Activated CD8-positive, alpha-beta memory T cell treated with anti-CD3 and anti-CD28 coated beads, Interleukin-2, amount 10 ng/mL, durations not matched to agents 7 days and 5 days (primary cell): Measurements from ENCODE around the gene HP. TPM values are rescaled to one million over a fixed set of nuclear protein-coding genes. Genes with fewer than 3 reads are reported as not detected.

Experiments used
- ATAC-seq: fragments of 150-1000 bp; cut with Tn5 transposase; one replicate; pipeline ENCODE4 v1.10.0; 2021; ENCODE audit warnings: moderate library complexity
- CTCF ChIA-PET: fragments of 350-600 bp; sonication (Branson Sonifier 250); formaldehyde crosslinking; loops from one replicate; lab custom pipeline; 2021; ENCODE audit warnings: antibody characterized with exemption; lab: Charles Lee
- DNase-seq: peaks from one replicate; pipeline ENCODE4 v3.0.0-alpha.2; 2020
- H3K27ac Mint-ChIP-seq: one replicate; pipeline ENCODE4 v1.8.0; 2021; ENCODE audit warnings: mild to moderate bottlenecking, mixed read lengths
- H3K27me3 Mint-ChIP-seq: one replicate; pipeline ENCODE4 v1.8.0; 2021; ENCODE audit warnings: mixed read lengths
- H3K36me3 Mint-ChIP-seq: one replicate; pipeline ENCODE4 v1.8.0; 2021; ENCODE audit warnings: mild to moderate bottlenecking, mixed read lengths
- H3K4me1 Mint-ChIP-seq: one replicate; pipeline ENCODE4 v1.8.0; 2021; ENCODE audit warnings: mixed read lengths
- H3K4me3 Mint-ChIP-seq: one replicate; pipeline ENCODE4 v1.8.0; 2021; ENCODE audit warnings: mild to moderate bottlenecking, moderate library complexity, mixed read lengths
- H3K9me3 Mint-ChIP-seq: one replicate; pipeline ENCODE4 v1.8.0; 2022; ENCODE audit warnings: low read depth, mixed read lengths
- total RNA-seq, 2 experiments: library from RNA; stranded (reverse); gene quantifications; one replicate each; pipeline ENCODE4 v1.2.3, GENCODE V29; 2021

HP gene
- total RNA-seq, 2 experiments from 2014 or later = not detected

DNA sequence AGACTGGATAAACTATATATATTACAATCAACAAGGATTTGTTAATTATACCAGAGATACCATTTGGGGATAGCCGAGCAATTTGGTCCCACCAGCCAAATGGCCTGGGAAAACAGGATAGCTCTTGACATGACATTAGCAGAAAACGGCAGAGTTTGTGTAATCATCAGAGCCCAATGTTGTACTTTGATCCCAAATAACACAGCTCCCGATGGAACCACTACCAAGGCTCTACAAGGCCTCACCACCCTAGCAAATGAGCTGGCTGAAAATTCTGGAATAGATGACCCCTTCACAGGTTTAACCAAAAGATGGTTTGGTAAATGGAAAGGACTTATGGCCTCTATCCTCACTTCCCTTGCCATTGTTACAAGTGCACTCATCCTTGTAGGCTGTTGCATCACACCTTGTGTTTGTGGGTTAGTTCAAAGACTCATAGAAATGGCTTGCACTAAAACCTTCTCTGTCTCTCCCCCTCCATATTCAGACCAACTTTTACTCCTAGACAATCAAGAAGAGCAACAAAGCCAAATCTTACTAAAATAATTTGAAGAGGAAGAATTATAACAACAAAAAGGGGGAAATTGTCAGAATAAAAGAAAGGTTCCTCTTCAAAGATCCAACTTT, 29.6 kb downstream of the HP start:
- no peak overlapping the region for H3K27ac Mint-ChIP-seq
- peaks cover 30% of the 10 kb centered on the region for H3K36me3 Mint-ChIP-seq
- no peaks in the 10 kb centered on the region for H3K27me3 Mint-ChIP-seq
- no peaks in the 10 kb centered on the region for H3K4me1 Mint-ChIP-seq
- CTCF ChIA-PET = no interaction called here
- no peak for DNase-seq
- no peak for ATAC-seq
- no peaks in the 10 kb centered on the region for H3K9me3 Mint-ChIP-seq
- no peak overlapping the region for H3K4me3 Mint-ChIP-seq

DNA sequence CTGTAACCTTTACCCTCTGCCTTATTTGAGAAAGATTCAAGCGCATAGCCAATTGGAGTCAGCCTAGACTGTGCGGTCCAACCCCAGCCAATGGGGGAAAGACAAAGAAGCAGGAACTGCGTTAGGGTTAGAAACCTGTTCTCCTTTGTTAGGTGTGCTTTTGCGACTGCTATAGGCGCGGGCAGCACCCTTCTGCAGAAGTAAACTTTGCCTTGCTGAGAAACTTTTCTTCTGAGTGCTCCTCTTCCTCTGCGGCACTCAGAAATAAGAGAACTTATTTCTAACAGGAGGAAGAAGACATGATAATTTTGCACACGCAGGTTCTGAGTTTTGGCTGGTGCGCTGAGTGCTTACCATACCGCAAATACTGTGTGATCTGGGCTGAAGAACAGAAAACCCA, 30.1 kb downstream of the HP start:
- Mint-ChIP-seq H3K27ac (no peak overlapping the region), H3K9me3 (no peaks in the 10 kb centered on the region), H3K27me3 (no peaks in the 10 kb centered on the region), H3K4me1 (no peaks in the 10 kb centered on the region), H3K4me3 (no peak overlapping the region), H3K36me3 (peaks cover 35% of the 10 kb centered on the region)
- no peak for DNase-seq
- CTCF ChIA-PET = no interaction called here
- no peak for ATAC-seq

DNA sequence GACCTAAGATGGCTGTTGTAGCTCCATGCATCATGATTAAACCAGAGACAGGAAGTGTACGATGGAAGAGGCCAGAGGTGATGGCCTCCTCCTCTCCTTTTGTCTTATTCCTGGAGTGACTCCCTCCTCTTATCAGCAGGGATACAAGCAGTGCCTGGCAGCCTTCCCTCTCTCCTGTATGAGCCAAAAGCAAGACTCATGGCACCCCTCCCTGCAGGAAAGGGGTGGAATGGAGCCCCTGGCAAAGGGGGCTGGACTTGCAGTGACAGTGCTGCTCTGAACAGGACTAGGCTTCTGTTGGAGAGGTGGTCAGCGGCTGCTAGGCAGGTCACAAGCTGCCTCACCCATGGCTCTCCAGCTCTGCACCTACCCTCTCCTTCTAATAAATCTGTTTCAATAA, 30.7 kb downstream of the HP start:
- peaks cover 2% of the 10 kb centered on the region for H3K4me1 Mint-ChIP-seq
- H3K27ac Mint-ChIP-seq = no peak overlapping the region
- ATAC-seq (no peak), DNase-seq (no peak)
- CTCF ChIA-PET = no interaction called here
- no peak overlapping the region for H3K4me3 Mint-ChIP-seq
- no peaks in the 10 kb centered on the region for H3K27me3 Mint-ChIP-seq
- H3K9me3 Mint-ChIP-seq = no peaks in the 10 kb centered on the region
- H3K36me3 Mint-ChIP-seq = peaks cover 38% of the 10 kb centered on the region

DNA sequence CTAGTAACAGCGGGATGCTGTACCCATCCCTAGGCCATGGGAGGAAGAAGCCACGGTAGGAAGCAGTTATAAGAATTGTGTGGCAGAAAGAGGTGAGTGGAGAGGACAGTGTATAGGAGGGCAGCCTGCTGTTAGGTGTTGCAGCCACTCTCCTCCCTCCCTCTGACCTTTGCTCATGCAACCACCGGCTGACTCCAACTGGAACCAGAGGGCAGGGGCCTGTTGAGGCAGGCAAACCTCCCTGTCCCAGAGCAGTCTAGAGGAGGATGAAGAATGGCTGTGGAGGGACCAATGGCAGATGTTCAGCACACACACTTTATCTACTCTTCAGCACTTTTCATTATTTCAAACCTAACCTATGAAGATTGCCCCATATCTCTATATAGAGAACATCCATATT, 36.9 kb downstream of the HP start:
- ATAC-seq (no peak), DNase-seq (no peak)
- Mint-ChIP-seq H3K4me3 (peak overlapping the region; percentile 24), H3K4me1 (peaks cover 38% of the 10 kb centered on the region), H3K36me3 (peaks cover 22% of the 10 kb centered on the region), H3K9me3 (no peaks in the 10 kb centered on the region), H3K27me3 (no peaks in the 10 kb centered on the region), H3K27ac (no peak overlapping the region)
- CTCF ChIA-PET = interaction anchor here (1.3 to 1.8 kb wide), 2 partner anchors 9 to 130 kb away, joined by 5 to 6 read pairs; no protein-coding TSS in a partner anchor

DNA sequence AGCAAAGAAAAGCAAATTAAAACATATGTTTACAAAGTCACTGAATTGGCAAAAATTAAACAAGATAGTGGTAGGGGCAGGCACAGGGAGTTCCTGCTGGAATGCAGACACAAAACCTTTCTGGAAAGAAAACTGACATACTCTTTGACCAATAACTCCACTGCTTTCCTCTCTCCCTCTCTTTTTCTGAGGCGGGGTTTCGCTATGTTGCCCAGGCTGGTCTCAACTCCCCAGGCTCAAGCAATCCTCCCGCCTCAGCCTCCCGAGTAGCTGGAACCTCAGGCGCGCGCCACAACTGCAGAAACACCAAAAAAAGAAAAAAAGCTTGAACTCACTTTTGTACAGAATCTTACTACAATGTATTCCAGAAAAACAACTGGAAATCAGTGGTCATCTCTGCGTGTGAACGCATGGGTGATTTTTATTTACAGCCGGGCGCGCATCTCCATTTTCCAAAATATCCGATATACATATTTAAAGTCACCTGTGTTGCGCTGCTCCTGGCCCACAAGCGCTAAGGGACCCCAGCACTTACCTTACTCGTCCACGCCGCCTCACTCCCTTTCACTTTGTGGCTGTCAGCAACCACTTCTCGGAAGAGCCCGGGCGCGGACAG, 38.6 kb downstream of the HP start:
- Mint-ChIP-seq H3K4me1 (peaks cover 42% of the 10 kb centered on the region), H3K36me3 (peaks cover 31% of the 10 kb centered on the region), H3K27ac (peak overlapping the region; percentile 96), H3K9me3 (no peaks in the 10 kb centered on the region), H3K4me3 (peak overlapping the region; percentile 98), H3K27me3 (no peaks in the 10 kb centered on the region)
- ATAC-seq (no peak), DNase-seq (no peak)
- CTCF ChIA-PET = interaction anchor here (0.8 to 2.2 kb wide), 2 partner anchors 26 to 32 kb away, joined by 4 to 8 read pairs; no protein-coding TSS in a partner anchor

DNA sequence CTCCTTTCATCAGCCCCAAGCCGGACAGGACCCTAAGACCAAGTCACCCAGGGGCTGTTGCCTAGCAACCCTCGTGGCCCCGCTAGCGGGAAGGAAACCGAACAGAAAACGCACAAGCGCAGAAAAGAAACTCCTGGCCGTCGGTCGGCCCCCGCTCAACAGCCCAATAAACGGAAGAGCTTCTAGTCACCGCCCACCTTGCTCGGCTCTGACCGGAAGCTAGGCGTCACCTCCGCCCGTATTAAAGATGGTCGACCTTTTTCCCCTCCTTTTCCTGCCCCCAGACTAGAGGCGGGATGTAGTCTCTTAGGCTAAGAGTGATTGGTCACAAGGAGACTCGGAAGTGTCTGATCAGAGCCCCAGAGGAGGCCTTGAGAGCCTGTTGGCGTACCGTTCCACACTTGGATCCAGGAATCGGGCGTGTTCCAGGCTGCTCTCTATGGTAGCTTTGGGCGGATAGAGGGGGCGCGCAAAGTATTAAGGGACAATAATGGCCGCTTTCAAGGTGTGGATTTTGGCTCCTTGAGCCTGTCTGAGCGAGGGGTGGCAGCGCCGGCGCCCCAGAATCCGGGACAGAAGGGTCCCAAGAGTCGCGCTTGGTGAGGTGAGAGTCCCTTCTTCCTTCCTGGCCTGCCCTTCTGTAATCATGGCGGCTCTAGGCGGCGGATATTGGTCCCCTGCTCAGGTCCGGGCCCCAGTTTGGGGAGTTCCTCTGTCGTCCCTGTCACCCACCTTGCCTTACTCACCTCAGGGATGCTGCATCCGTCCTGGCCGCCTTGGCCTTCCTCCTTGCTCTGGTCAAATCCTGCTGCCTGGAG, 39.4 kb downstream of the HP start, which contains the start of the genes DHX38 and TXNL4B:
Gene DHX38 (plus strand): TSS at position 400 of the 818 bp plus-strand sequence. CDS start 2,311 bp downstream, outside the sequence.
Gene TXNL4B (minus strand): TSS at position 173 of the 818 bp plus-strand sequence. CDS start 2,871 bp downstream, outside the sequence.
- CTCF ChIA-PET = interaction anchor here (0.8 to 2.2 kb wide), 5 partner anchors 23 to 31 kb away, joined by 3 to 8 read pairs (median 4); no protein-coding TSS in a partner anchor
- H3K27ac Mint-ChIP-seq = peak within 1 kb of the TSS; percentile 96
- peaks cover 42% of the 10 kb centered on the region for H3K4me1 Mint-ChIP-seq
- peak within 1 kb of the TSS; percentile 98 for H3K4me3 Mint-ChIP-seq
- H3K9me3 Mint-ChIP-seq = no peaks in the 10 kb centered on the region
- no peaks in the 10 kb centered on the region for H3K27me3 Mint-ChIP-seq
- peaks cover 31% of the 10 kb centered on the region for H3K36me3 Mint-ChIP-seq
- ATAC-seq (peak; percentile 97), DNase-seq (peak; percentile 96)

DNA sequence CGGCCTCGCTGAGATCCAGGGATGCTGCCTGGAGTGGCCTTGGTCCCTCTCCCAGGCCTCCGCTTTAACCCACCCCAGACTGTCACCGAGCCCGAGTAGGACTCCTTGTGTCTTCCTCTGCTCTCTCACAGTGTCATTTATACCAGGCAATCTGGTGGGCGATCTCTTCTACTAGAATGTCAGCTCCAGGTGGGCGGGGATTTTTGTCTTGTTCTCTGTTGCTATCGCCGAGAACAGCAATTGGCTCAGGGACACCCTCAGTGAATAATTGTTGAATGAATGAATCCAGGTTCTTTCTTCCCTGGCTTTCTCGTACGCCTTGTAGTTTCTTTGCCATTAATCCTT, 39.9 kb downstream of the HP start:
- no peaks in the 10 kb centered on the region for H3K9me3 Mint-ChIP-seq
- H3K36me3 Mint-ChIP-seq = peaks cover 28% of the 10 kb centered on the region
- ATAC-seq (no peak), DNase-seq (no peak)
- peaks cover 42% of the 10 kb centered on the region for H3K4me1 Mint-ChIP-seq
- peak overlapping the region; percentile 96 for H3K27ac Mint-ChIP-seq
- H3K4me3 Mint-ChIP-seq = peak overlapping the region; percentile 98
- CTCF ChIA-PET = interaction anchor here (0.8 to 2.2 kb wide), 5 partner anchors 23 to 31 kb away, joined by 3 to 8 read pairs (median 4); no protein-coding TSS in a partner anchor
- no peaks in the 10 kb centered on the region for H3K27me3 Mint-ChIP-seq

DNA sequence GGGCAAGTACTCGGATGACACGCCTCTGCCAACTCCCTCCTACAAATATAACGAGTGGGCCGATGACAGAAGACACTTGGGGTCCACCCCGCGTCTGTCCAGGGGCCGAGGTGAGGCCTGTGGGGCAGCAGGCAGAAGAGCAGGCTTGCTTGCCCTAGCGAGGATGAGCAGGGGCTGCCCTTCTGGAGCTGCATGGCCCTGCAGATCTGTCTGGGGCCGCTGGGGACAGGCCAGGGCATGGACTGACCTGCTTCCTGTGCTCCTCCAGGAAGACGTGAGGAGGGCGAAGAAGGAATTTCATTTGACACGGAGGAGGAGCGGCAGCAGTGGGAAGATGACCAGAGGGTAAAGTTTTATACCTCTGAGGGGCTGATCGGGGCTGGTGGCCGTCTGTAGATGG, 44.6 kb downstream of the HP start:
- no peak for ATAC-seq
- CTCF ChIA-PET = interaction anchor here (2.0 kb wide), 1 partner anchor 32 kb away, joined by 6 read pairs; no protein-coding TSS in a partner anchor

DNA sequence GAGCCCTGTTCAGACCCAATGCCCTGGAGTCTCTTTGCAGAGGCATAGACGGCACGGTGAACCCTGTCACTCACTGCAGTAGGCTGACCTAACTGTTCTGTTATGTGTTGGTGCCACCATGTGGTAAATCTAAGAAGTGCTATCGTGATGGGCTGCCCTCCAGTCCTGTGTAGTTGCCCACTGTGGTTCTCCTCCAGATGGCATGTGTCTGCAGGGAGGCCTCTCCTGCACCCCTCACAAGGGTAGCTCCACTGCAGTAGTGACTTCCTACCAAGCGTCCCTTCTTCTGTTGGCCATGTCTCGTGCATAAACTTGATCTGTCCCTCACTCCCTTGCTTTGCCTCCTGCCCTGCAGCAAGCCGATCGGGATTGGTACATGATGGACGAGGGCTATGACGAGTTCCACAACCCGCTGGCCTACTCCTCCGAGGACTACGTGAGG, 45.1 kb downstream of the HP start:
- H3K4me1 Mint-ChIP-seq = peaks cover 15% of the 10 kb centered on the region
- CTCF ChIA-PET = interaction anchor here (1.3 to 2.0 kb wide), 3 partner anchors 9 to 33 kb away, joined by 3 to 6 read pairs (median 5); no protein-coding TSS in a partner anchor
- H3K27me3 Mint-ChIP-seq = no peaks in the 10 kb centered on the region
- H3K27ac Mint-ChIP-seq = no peak overlapping the region
- H3K36me3 Mint-ChIP-seq = peaks cover 47% of the 10 kb centered on the region
- no peaks in the 10 kb centered on the region for H3K9me3 Mint-ChIP-seq
- no peak overlapping the region for H3K4me3 Mint-ChIP-seq
- ATAC-seq = peak; percentile 88
- peak; percentile 67 for DNase-seq

More for the DNA sequence above, 44.6 kb downstream of the HP start:
- Mint-ChIP-seq H3K4me1 (peaks cover 15% of the 10 kb centered on the region), H3K36me3 (peaks cover 43% of the 10 kb centered on the region), H3K27me3 (no peaks in the 10 kb centered on the region), H3K9me3 (no peaks in the 10 kb centered on the region), H3K4me3 (no peak overlapping the region), H3K27ac (no peak overlapping the region)
- DNase-seq = no peak

DNA sequence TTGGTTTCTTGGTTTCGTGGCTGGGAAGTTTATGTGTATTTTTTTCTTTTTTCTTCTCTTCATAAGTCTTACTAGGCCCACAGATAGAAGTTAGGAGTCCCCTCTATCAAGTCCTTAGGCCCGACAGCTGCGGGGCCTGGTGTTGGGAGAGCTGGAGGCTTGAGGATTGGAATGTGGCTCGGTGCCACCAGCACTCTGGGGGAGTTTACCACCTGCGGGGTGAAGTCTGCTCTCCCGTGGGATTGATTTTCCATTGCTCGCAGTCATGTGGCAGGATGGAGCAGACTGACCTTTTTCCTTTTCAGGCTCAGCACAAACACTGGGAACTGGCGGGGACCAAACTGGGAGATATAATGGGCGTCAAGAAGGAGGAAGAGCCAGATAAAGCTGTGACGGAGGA, 46.9 kb downstream of the HP start:
- peaks cover 4% of the 10 kb centered on the region for H3K4me1 Mint-ChIP-seq
- ATAC-seq = no peak
- no peaks in the 10 kb centered on the region for H3K9me3 Mint-ChIP-seq
- no peak for DNase-seq
- H3K27ac Mint-ChIP-seq = no peak overlapping the region
- peaks cover 55% of the 10 kb centered on the region for H3K36me3 Mint-ChIP-seq
- no peak overlapping the region for H3K4me3 Mint-ChIP-seq
- CTCF ChIA-PET = no interaction called here
- no peaks in the 10 kb centered on the region for H3K27me3 Mint-ChIP-seq

DNA sequence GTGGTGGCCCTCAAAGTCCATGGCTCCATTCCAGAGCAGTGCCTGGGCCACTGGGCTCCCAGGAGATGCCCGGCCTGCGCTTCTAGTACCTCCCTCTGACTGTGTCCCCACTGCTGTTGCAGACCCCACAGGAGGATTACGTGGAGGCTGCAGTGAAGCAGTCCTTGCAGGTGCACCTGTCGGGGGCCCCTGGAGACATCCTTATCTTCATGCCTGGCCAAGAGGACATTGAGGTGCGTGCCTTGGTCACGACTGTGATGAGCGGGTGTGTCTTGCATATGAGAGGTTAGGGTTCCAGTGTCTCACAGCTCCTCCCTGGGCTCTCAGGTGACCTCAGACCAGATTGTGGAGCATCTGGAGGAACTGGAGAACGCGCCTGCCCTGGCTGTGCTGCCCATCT, 50.6 kb downstream of the HP start:
- Mint-ChIP-seq H3K4me3 (no peak overlapping the region), H3K27ac (no peak overlapping the region), H3K36me3 (peaks cover 60% of the 10 kb centered on the region), H3K9me3 (no peaks in the 10 kb centered on the region), H3K27me3 (no peaks in the 10 kb centered on the region), H3K4me1 (no peaks in the 10 kb centered on the region)
- CTCF ChIA-PET = interaction anchor here (1.2 kb wide), 1 partner anchor 20 kb away, joined by 3 read pairs; no protein-coding TSS in a partner anchor
- ATAC-seq = no peak
- no peak for DNase-seq

DNA sequence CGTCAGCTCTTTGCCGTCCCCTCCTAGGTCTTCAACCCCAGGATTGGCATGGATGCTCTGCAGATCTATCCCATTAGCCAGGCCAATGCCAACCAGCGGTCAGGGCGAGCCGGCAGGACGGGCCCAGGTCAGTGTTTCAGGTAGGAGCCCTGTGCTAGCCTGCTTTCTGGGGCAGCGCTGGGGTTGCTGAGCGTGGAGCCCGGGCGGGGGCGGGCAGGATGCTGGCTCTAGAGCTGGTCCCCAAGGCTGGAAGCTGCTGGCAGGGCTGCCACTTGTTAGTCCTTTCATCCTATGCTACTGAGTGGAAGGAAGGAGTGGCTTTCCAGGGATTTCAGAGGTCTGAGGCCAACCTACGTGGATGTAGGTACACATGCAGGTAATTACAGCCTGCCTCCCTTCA, 51.7 kb downstream of the HP start:
- Mint-ChIP-seq H3K27ac (no peak overlapping the region), H3K4me1 (no peaks in the 10 kb centered on the region), H3K4me3 (no peak overlapping the region), H3K36me3 (peaks cover 60% of the 10 kb centered on the region), H3K27me3 (no peaks in the 10 kb centered on the region), H3K9me3 (no peaks in the 10 kb centered on the region)
- CTCF ChIA-PET = interaction anchor here (1.2 kb wide), 1 partner anchor 19 kb away, joined by 3 read pairs; no protein-coding TSS in a partner anchor
- ATAC-seq = no peak
- no peak for DNase-seq

DNA sequence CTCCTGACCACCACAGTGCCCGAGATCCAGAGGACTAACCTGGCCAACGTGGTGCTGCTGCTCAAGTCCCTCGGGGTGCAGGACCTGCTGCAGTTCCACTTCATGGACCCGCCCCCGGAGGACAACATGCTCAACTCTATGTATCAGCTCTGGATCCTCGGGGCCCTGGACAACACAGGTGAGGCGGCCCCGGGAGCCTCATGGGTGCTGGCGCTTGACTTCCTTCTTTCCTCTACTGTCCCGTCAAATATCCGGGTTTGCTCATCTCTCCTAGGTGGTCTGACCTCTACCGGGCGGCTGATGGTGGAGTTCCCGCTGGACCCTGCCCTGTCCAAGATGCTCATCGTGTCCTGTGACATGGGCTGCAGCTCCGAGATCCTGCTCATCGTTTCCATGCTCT, 53.1 kb downstream of the HP start:
- DNase-seq = no peak
- CTCF ChIA-PET = no interaction called here
- Mint-ChIP-seq H3K27me3 (no peaks in the 10 kb centered on the region), H3K27ac (no peak overlapping the region), H3K9me3 (no peaks in the 10 kb centered on the region), H3K4me3 (no peak overlapping the region), H3K4me1 (no peaks in the 10 kb centered on the region), H3K36me3 (peaks cover 63% of the 10 kb centered on the region)
- no peak for ATAC-seq
